Effector memory CD4-positive, alpha-beta T cell (primary cell): ENCODE measurements around the gene LSG1.
A peak's percentile ranks its signal among the peaks of the same experiment; 100 is the strongest.

Experiments
- DNase-seq, 3 donors: peaks; one replicate each; pipeline ENCODE4 v3.0.0-alpha.2; 2020
- H3K27ac ChIP-seq: 2 replicates; pipeline ENCODE4 v1.7.0; 2013; ENCODE audit warnings: mild to moderate bottlenecking, low read length, moderate library complexity; ENCODE audit not compliant: insufficient read depth, poor library complexity, severe bottlenecking
- H3K27me3 ChIP-seq: replicated peaks from 2 replicates; pipeline ENCODE4 v1.7.0; 2013; ENCODE audit warnings: mild to moderate bottlenecking, low read length; ENCODE audit not compliant: insufficient read depth, control insufficient read depth, poor library complexity, severe bottlenecking
- H3K36me3 ChIP-seq: 2 replicates; pipeline ENCODE4 v1.7.0; 2013; ENCODE audit warnings: mild to moderate bottlenecking, low read length, moderate library complexity; ENCODE audit not compliant: control insufficient read depth, insufficient read depth
- H3K4me1 ChIP-seq: 2 replicates; pipeline ENCODE4 v1.7.0; 2013; ENCODE audit warnings: low read length, mild to moderate bottlenecking; ENCODE audit not compliant: control insufficient read depth, insufficient read depth, poor library complexity, severe bottlenecking
- H3K4me3 ChIP-seq: 2 replicates; pipeline ENCODE4 v1.7.0; 2013; ENCODE audit warnings: low read length, low read depth, mild to moderate bottlenecking; ENCODE audit not compliant: insufficient read depth, poor library complexity, severe bottlenecking
- H3K9me3 ChIP-seq: 2 replicates; pipeline ENCODE4 v1.7.0; 2013; ENCODE audit warnings: mild to moderate bottlenecking, low read length, moderate library complexity; ENCODE audit not compliant: control insufficient read depth
- total RNA-seq, 3 donors: gene quantifications; one replicate each; lab custom pipeline; 2026; lab: John Stamatoyannopoulos, UW

The LSG1 gene
- 54.1 to 71.9 (median 70.9) reads per million in 3 donors for total RNA-seq

GRCh38 chr3:194671900-194672808, at the start of gene LSG1:
Gene LSG1, minus strand, starts transcription at chr3:194672191. Its CDS starts 29 bp downstream, at chr3:194672162.
- DNase-seq: peak; percentile 74 to 83 (median 75)
- Histone ChIP-seq H3K27me3 (peaks cover 3% of the 10 kb centered on the region), H3K9me3 (no peaks in the 10 kb centered on the region), H3K27ac (peak within 1 kb of the TSS; percentile 93), H3K4me3 (peak within 1 kb of the TSS; percentile 84), H3K36me3 (peaks cover 13% of the 10 kb centered on the region), H3K4me1 (peaks cover 10% of the 10 kb centered on the region)

- no peaks in the 10 kb centered on the region for H3K27me3 ChIP-seq
- H3K4me3 ChIP-seq: no peak overlapping the region
- H3K27ac ChIP-seq: no peak overlapping the region
- H3K9me3 ChIP-seq: no peaks in the 10 kb centered on the region
- no peaks in the 10 kb centered on the region for H3K36me3 ChIP-seq
- H3K4me1 ChIP-seq: no peaks in the 10 kb centered on the region
- DNase-seq: no peak
Measured at GRCh38 chr3:194720048-194720447, 48.1 kb upstream of the LSG1 start.

GRCh38 chr3:194718079-194718478, 46.1 kb upstream of the LSG1 start:
- Histone ChIP-seq H3K9me3 (no peaks in the 10 kb centered on the region), H3K27ac (no peak overlapping the region), H3K27me3 (no peaks in the 10 kb centered on the region), H3K36me3 (no peaks in the 10 kb centered on the region), H3K4me3 (no peak overlapping the region), H3K4me1 (no peaks in the 10 kb centered on the region)
- DNase-seq: no peak

GRCh38 chr3:194715022-194715800, 43.2 kb upstream of the LSG1 start:
- no peaks in the 10 kb centered on the region for H3K27me3 ChIP-seq
- no peaks in the 10 kb centered on the region for H3K36me3 ChIP-seq
- H3K4me1 ChIP-seq: no peaks in the 10 kb centered on the region
- no peak overlapping the region for H3K4me3 ChIP-seq
- no peak overlapping the region for H3K27ac ChIP-seq
- DNase-seq: no peak
- H3K9me3 ChIP-seq: no peaks in the 10 kb centered on the region

- Histone ChIP-seq H3K9me3 (no peaks in the 10 kb centered on the region), H3K27ac (no peak overlapping the region), H3K4me3 (no peak overlapping the region), H3K4me1 (no peaks in the 10 kb centered on the region), H3K27me3 (no peaks in the 10 kb centered on the region), H3K36me3 (no peaks in the 10 kb centered on the region)
- no peak for DNase-seq
Measured at GRCh38 chr3:194714564-194714963, 42.6 kb upstream of the LSG1 start.

GRCh38 chr3:194714137-194714455, 42.1 kb upstream of the LSG1 start:
- Histone ChIP-seq H3K4me3 (no peak overlapping the region), H3K36me3 (no peaks in the 10 kb centered on the region), H3K9me3 (no peaks in the 10 kb centered on the region), H3K27ac (no peak overlapping the region), H3K4me1 (no peaks in the 10 kb centered on the region), H3K27me3 (no peaks in the 10 kb centered on the region)
- no peak for DNase-seq

- no peaks in the 10 kb centered on the region for H3K27me3 ChIP-seq
- no peak for DNase-seq
- no peaks in the 10 kb centered on the region for H3K9me3 ChIP-seq
Measured at GRCh38 chr3:194713299-194714136, 41.5 kb upstream of the LSG1 start.

GRCh38 chr3:194711913-194712312, 39.9 kb upstream of the LSG1 start:
- no peaks in the 10 kb centered on the region for H3K27me3 ChIP-seq
- H3K4me1 ChIP-seq: no peaks in the 10 kb centered on the region
- no peak for DNase-seq
- no peak overlapping the region for H3K4me3 ChIP-seq
- no peaks in the 10 kb centered on the region for H3K9me3 ChIP-seq
- no peaks in the 10 kb centered on the region for H3K36me3 ChIP-seq
- H3K27ac ChIP-seq: no peak overlapping the region

More at GRCh38 chr3:194713299-194714136, 41.5 kb upstream of the LSG1 start:
- H3K27ac ChIP-seq: no peak overlapping the region
- H3K4me1 ChIP-seq: no peaks in the 10 kb centered on the region
- H3K4me3 ChIP-seq: no peak overlapping the region
- H3K36me3 ChIP-seq: no peaks in the 10 kb centered on the region

GRCh38 chr3:194711286-194711685, 39.3 kb upstream of the LSG1 start:
- DNase-seq: no peak
- H3K27ac ChIP-seq: no peak overlapping the region
- no peak overlapping the region for H3K4me3 ChIP-seq
- no peaks in the 10 kb centered on the region for H3K36me3 ChIP-seq
- H3K27me3 ChIP-seq: no peaks in the 10 kb centered on the region
- no peaks in the 10 kb centered on the region for H3K4me1 ChIP-seq
- no peaks in the 10 kb centered on the region for H3K9me3 ChIP-seq
